Stimulated activated CD8-positive, alpha-beta memory T cell treated with anti-CD3 and anti-CD28 coated beads, Interleukin-15, amount 100 ng/mL, for 48 hours (primary cell): ENCODE measurements around the gene LRFN4.
"Not testable (repeated sequence)": the region's sequence is repeated elsewhere in the genome, so short reads cannot be mapped to it uniquely, and the experiment has no call there.

Source experiments
- DNase-seq, 2 donors: peaks; one replicate each; pipeline ENCODE4 v3.0.0-alpha.2; 2020; ENCODE audit warnings: low read depth in 2 of 2

Gene LRFN4

GRCh38 chr11:66856496-66857233 lies at the start of gene LRFN4:
LRFN4 (plus strand) TSS chr11:66857064; CDS start chr11:66857745, 681 bp downstream.
- DNase-seq: peak in 1 of 2 donors; percentile 19

DNA sequence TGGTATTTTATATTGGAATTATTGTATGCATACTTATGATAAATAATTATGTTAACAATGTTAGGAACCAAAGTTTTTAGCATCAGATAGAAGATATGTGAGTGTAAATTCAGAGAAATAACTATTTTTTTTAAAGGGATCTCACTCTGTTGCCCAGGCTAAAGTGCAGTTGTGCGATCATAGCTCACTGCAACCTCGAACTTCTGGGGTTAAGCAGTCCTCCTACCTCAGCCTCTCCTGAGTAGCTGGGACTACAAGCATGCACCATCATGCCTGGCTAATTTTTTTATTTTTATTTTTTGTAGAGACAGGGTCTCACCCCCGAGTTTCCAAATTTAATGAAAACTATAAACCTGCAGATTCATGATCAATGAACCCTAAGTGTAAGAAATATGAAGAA lies 47.3 kb upstream of the LRFN4 start:
- no peak for DNase-seq

GRCh38 chr11:66810576-66811185 lies 46.2 kb upstream of the LRFN4 start:
- DNase-seq: no peak

DNA sequence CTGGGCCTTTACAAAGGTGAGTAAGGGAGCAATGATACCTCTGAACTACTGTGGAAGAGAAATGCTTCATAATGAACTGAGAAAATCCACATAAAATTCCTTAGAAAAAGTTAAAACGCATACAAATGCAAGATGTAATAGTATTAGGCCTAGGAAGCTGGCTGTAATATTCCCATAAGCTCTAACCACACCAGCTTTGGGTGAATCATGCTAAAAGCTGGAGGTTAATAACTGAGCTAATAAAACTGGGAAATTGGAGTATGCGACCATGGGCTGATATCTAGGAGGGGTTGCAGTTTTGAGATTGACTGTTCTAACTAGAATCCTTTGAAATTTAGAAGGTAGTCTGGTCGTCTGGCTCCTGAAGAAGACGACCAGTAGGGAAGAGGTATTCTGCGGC lies 42.2 kb upstream of the LRFN4 start:
- DNase-seq: no peak

- DNase-seq: no peak
These were observed 41.2 kb upstream of the LRFN4 start for GRCh38 chr11:66815646-66816045.

GRCh38 chr11:66818231-66818955 lies 38.5 kb upstream of the LRFN4 start:
- DNase-seq: no peak

- DNase-seq: no peak
These were observed 36.5 kb upstream of the LRFN4 start for GRCh38 chr11:66820381-66820780.

GRCh38 chr11:66820901-66821300 lies 36.0 kb upstream of the LRFN4 start:
- DNase-seq: no peak

GRCh38 chr11:66823700-66824099 lies 33.2 kb upstream of the LRFN4 start:
- no peak for DNase-seq

- DNase-seq: not testable (repeated sequence)
These were observed 32.3 kb upstream of the LRFN4 start for GRCh38 chr11:66824573-66824972.

DNA sequence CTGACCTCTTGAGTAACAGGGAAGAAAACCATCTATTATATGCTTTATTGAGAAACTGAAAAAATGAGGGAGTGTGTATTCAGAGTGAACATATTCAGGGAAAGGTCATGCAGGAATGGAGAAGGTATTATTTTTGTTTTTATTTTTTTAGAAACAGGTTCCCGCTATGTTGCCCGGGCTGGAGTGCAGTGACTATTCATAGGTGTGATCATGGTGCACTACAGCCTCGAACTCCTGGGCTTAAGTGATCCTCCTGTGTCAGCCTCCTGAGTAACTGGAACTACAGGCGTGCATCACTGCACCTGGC lies 22.4 kb upstream of the LRFN4 start:
- no peak for DNase-seq

DNA sequence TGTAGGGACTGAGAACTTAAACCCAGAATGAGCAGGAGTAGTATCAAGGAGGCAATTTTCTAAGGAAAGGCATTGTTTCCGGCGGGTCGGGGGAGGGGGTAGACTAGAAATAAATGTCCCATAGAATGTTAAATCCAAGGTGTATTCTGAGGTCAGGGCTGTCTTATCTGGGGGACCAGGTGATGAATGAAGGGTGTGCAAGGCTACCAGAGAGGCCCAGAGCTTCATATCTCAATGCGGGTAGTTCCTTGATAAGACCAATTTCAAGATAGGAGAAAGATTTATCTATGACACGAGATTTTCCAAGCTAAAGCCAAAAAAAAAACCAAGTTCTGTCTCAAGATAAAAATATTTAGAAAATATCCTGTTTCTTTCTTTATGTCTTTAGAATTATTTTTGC lies 21.9 kb upstream of the LRFN4 start:
- no peak for DNase-seq

GRCh38 chr11:66835768-66836405 lies 21.0 kb upstream of the LRFN4 start:
- DNase-seq: no peak

DNA sequence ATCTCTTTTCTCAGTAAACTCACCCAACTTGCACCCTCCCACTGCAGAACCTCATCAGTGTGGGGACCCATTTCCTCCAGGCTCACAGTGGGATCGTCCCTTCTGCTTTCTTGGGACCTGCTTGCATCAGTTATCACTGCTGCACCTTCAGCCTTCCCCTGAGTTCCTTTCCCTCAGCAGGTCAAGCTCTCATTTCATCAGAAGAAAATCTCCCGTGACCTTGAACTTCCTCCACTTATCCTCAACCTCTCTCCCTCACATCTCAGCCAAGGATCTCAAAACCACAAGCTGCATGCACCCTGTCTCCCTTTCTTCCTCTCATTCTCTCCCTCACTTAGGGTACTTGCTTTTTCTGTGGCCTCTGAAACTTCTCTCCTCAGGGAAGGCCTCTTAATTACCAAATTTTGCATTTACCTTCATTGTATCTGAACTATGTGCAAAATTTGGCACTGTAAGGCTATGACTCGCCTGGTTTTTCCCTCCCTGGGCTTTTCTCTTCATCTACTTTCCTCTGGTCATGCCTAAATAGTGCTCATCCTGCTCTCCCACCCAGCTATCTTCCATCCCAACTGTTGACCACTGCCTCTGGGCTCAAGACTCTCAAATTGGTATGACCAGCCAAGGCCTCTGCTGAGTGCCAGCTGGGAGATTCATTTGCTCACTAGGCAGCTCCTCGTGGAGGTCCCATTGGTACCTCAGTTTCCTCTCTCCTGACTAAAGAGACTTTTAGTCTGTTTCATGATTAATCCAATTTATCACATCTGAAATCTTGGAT lies 16.4 kb upstream of the LRFN4 start:
- DNase-seq: no peak

DNA sequence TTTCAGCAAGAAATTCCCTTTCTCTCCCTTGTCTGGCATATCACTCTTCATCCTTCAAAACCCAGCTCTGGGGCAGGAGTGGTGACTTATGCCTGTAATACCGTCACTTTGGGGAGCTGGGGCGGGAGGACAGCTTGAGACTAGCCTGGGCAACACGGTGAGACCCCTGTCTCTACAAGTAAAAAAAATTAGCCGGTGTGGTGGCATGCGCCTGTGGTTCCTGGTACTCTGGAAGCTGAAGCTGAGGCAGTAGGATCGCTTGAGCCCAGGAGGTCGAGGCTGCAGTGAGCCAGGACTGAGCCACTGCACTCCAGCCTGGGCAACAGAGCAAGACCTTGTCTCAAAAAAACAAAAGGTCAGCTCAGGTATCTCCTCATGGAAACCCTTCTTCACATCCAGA lies 15.0 kb upstream of the LRFN4 start:
- DNase-seq: no peak

DNA sequence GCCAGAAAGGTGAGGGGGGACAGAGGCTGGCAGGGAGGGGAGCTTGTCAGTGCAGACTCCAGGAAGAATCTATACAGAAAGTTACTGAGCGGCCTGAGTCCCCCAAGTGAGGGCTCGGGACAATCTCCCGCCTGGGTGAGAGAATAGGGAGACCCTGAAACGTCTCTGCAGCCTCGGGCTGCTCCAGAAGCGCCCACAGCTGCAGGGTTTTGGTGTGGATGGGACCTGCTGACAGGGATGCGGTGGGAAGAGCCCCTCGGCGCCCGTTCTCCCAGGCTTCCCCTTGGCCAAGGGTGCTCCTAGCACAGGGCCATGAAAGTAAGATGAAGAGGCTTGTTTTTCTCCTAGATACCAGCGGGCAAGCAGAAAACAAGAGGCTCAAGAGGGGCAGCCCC lies 14.4 kb upstream of the LRFN4 start:
- no peak for DNase-seq

- DNase-seq: peak; percentile 81 to 85
These were observed 13.7 kb upstream of the LRFN4 start, which contains the start of gene RCE1 for GRCh38 chr11:66842896-66843775. RCE1 (plus strand) TSS chr11:66843441; CDS start chr11:66843456, 15 bp downstream.

GRCh38 chr11:66843776-66844495 lies 12.9 kb upstream of the LRFN4 start:
- DNase-seq: no peak

- DNase-seq: no peak
These were observed 12.2 kb upstream of the LRFN4 start for GRCh38 chr11:66844496-66845142.
